ENCODE measurements around the gene SHISA5.

Gene SHISA5

DNA sequence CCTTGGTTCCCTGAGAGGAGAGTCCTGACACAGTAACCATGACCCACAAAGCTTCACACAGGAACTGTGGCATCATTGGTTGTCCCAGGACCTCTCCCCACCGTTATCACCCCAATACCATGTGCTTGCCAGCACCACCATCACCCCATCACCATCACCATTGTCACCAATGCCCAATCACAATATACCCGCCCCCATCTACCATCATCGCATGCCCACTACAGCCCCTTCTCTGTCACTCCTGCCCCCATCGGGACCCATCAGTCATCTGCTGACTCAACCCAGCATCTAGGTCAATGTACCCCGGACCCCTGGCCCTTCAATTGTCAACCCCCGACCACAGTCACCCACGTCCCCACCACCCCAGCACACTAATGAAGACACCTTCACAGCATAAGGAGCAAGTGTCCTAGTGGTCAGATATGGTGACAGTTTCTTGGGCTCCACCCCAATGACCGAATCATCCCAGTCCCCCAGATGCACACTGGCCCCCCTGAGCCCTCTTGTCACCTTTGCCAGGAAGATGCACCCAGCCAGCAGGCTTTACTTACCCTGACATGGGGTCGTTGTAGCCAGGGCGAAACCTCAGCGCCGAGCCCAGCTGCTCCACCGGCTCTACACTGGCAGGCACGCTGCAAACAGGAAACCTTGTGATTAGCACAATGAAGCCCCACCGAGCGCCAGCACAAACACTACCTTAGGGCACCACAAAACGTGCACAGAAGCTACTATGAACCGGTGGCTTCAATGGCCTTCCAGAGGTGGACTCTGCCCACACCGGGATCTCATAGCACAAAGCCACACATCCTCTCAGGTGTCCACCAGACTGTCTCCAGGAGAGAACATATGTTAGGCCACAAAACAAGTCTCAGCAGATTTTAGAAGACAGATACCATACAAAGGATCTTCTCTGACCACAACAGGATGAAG, 25.1 kb downstream of the SHISA5 start:
- in situ Hi-C loops (cut with HindIII; ENCODE audit: low sequenced_read_pairs) = no loop called here

- in situ Hi-C loops (cut with HindIII; ENCODE audit: low sequenced_read_pairs) = no loop called here
Observed at GRCh38 chr3:48477959-48478520, 25.9 kb downstream of the SHISA5 start.

DNA sequence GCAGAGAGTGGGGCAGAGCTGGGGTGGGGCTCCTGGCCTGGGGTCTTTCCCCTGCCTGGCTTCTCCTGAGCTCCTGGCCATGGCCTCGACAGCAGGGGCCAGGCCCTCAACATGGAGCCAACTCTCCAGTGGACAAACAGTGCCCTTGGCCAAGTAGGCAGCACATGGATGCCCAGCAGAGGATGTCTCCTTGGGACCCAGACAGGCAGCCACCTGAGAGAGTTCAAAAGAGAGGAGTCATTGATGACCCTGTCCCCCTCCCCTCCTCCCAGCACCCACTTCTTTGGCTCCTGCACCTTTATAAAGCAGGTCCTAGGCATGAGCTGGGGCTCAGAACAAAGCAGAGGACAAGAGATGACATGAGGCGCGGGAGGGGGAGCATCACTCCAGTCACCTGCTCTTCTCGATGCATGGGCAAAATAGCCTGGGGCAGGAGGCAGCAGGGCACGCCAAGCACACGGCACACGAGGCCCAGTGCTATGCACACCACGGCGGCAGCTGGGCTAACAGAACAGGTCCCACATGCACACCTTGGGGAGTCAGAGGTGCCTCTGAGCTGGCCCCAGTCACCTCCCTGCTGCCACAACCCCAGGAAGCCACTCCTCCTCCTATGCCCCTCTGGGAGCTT, 27.4 kb downstream of the SHISA5 start:
- in situ Hi-C loops (cut with HindIII; ENCODE audit: low sequenced_read_pairs) = no loop called here

- in situ Hi-C loops (cut with HindIII; ENCODE audit: low sequenced_read_pairs) = no loop called here
Observed at GRCh38 chr3:48475188-48475587, 28.8 kb downstream of the SHISA5 start.

DNA sequence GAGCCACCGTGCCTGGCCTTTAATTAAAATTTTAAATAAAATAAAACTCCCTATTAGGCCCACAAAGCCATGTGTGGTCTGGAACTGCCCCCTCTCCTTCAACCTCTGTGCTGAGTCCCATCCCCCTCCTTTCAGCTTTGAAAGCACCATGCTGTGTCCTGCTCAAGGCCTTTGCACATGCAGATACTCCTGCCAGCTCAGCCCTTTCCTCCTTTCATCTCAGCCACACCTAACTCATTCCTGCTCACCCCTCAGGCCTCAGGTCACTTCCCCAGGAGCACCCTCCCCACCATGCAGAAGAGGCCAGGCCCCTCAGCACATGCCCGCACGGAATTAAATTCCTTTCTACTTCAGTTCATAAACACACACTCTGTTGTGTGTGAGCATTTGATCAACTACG, 29.4 kb downstream of the SHISA5 start:
- in situ Hi-C loops (cut with HindIII; ENCODE audit: low sequenced_read_pairs) = loop anchor here (5.0 kb wide), 1 partner anchor 83 kb away; the partner anchor contains the start of gene PFKFB4

GRCh38 chr3:48474031-48474430, 29.9 kb downstream of the SHISA5 start:
- in situ Hi-C loops (cut with HindIII; ENCODE audit: low sequenced_read_pairs) = loop anchor here (5.0 kb wide), 1 partner anchor 83 kb away; the partner anchor contains the start of gene PFKFB4

- in situ Hi-C loops (cut with HindIII; ENCODE audit: low sequenced_read_pairs) = loop anchor here (5.0 kb wide), 1 partner anchor 84 kb away; the partner anchor contains the start of gene PFKFB4
Observed at GRCh38 chr3:48473617-48473952, 30.4 kb downstream of the SHISA5 start.

DNA sequence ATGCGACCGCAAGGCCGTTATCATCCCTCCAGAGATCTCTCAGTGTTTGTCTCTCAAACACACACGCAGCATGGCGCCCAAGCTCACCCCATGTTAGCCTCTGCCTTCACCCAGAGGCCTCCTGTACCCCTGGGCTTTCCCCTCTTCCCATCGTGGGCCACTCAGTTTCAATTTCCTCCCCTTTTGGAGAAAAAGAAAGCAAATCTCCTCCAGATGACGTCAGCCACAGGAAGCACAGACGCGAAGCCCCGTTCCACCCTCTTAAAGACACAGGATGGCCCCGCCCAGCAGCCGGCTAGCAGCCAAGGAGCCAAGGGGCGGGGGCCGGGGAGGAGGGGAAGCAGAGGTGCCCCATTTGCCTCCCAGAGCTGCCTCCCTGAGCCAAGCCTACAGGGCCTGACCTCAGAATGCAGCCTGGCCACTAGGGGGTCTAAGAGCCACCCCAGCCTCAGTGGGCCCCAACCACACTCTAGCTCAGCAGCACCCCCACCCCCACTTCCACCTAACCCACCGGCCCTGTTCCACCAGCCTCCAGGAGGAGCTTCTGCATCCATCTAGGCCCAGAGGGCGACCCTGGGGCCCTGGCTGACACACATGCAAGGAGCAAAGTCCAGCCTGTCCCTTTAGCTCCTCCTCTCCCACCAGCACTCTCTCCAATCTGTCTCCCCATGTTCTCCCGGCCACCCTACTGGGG, 30.9 kb downstream of the SHISA5 start:
- in situ Hi-C loops (cut with HindIII; ENCODE audit: low sequenced_read_pairs) = loop anchor here (5.0 kb wide), 1 partner anchor 84 kb away; the partner anchor contains the start of gene PFKFB4

GRCh38 chr3:48472673-48472922, 31.4 kb downstream of the SHISA5 start:
- in situ Hi-C loops (cut with HindIII; ENCODE audit: low sequenced_read_pairs) = loop anchor here (5.0 kb wide), 1 partner anchor 85 kb away; the partner anchor contains the start of gene PFKFB4

DNA sequence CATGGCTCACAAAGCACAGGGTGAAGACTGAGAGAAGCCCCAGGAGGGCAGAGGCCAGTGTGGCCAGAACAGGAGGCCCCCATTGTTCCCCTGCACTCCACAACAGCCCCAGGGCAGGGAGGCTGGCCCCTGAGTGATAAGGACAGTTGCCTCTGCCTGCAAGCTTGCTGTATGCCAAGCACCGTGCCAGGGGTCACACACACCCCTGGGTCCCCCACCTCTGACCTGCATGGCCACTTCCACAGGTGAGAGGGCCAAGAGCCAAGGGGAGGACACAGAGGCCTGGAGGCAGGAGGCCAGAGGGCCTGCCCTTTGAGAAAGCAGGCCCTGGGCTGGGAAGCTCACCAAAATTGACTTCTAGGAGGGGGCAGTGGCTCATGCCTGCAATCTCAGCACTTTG, 33.7 kb downstream of the SHISA5 start:
- in situ Hi-C loops (cut with HindIII; ENCODE audit: low sequenced_read_pairs) = loop anchor here (5.0 kb wide), 1 partner anchor 87 kb away; the partner anchor contains the start of gene PFKFB4

DNA sequence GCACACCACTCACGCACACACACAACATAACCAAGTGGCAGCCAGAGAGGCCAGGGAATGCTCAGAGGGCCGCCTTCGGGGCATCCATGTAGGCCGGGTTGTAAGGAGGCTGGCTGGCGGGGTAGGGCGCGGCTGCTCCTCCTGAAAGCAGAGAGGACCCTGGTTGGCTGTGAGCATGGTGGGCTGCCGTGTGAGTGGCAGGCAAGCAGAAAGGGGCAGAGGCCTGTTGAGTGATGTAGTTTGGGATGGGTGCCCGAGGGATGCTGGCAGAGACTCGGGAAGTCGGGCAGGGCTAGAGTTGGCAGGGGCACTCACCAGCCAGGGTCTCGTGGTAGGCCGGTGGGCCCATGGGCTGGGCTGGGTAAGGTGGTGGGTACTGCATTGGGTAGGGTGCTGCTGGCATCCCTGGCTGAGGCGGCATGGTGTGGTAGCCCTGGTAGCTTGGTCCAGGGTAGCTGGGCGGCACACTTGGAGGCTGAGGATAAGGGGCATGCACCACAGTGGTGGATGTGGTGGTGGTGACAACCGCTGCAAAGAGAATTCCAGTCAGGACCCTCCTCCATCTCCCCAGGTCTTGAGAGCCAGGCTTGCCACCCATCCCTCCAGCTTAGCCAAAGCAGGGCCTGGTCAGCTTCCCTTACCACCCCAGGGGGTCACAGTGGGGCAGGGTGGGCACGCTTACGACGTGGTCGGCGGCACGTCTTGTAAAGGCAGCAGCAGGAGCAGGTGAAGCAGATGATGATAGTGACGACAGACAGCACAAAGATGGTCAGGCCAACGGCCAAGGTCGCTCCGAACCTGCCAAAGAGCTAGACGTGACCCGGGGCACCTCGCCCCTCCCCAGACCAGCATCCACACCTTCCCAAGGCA, 34.7 kb downstream of the SHISA5 start:
- in situ Hi-C loops (cut with HindIII; ENCODE audit: low sequenced_read_pairs) = no loop called here

DNA sequence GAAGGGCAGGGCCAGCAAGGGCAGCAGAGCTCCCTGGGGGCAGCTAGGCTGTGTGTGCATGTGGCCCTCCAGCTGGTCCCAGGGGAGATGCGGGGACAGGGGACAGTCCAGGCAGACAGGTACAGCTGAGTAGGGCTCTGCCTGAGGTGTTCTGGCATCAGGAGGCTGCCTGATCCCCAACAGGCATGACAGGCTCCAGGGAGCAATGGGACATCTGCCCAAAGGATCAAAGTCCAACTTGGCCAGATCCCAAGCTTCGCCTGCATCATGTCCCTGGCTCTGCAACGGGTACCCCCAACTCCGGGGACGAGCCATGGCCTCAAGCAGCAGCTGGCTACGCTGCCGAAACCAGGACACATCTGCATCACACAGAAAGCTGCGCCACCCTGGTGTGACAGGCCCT, 35.6 kb downstream of the SHISA5 start:
- in situ Hi-C loops (cut with HindIII; ENCODE audit: low sequenced_read_pairs) = no loop called here

- in situ Hi-C loops (cut with HindIII; ENCODE audit: low sequenced_read_pairs) = no loop called here
Observed at GRCh38 chr3:48467473-48468267, 36.3 kb downstream of the SHISA5 start.

DNA sequence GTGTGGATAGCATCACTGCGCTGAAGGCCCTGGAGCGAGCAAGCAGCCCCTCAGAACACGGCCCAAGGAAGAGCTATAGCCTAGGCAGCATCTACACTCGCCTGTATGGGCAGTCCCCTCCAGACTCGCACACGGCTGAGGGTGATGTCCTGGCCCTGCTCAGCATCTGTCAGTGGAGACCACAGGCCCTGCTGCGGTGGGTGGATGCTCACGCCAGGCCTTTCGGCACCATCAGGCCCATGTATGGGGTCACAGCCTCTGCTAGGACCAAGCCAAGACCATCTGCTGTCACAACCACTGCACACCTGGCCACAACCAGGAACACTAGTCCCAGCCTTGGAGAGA, 36.9 kb downstream of the SHISA5 start:
- in situ Hi-C loops (cut with HindIII; ENCODE audit: low sequenced_read_pairs) = no loop called here

GRCh38 chr3:48466386-48467109, 37.4 kb downstream of the SHISA5 start:
- in situ Hi-C loops (cut with HindIII; ENCODE audit: low sequenced_read_pairs) = no loop called here

DNA sequence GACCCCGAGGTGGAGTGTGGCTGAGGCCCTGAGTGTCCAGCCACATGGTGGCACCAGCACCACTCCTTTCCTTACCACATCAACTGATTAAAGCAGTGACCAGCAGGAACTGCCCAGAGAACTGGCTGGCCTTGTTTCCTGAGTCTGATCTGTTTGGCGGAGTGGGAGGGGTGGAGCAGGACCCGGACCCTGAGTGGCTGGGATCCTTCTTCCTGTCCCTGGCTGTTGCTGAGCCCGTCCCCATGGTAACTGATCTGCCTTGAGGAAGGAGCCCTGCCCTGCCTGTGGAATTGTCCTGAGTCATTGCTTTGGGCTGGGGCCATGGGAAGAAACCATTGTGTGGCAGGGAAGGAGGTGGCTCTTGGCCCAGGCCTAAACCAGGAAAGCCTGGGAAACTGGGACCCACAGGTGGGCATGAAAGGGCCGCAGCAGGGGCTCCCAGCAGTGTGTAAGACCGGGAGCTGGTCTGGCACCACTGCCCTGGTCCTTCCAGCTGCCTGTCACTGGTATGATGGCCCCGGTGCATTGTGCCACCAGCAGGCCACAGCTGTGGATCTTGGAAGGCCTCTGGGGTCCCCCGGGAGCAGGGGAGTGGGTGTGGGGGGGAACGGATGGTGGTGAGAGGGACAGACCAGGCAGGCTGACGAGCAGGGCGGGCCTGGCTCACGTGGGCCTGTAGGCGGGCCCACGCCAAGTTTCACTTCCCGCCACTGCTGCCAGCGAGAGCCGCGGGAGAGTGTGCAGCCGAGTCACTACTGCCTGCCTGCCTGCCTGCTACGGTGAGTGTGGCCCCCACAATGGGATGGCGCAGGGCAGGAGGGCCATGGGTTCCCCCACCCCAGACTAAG, 38.2 kb downstream of the SHISA5 start:
- in situ Hi-C loops (cut with HindIII; ENCODE audit: low sequenced_read_pairs) = no loop called here

DNA sequence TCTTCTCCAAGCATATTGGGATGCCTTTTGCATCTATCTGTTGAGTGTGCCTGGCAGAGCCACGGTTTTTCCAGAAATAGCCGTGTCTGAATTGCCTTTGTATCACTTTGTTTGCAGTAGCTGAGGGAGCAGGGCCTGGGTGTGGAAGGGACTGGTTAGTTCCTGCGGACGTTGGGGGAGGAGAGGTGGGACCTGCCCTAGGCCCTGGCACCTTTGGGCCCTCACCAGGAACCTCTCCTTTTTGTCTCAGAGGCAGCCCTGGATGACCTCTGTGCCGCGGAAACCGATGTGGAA, 38.8 kb downstream of the SHISA5 start:
- in situ Hi-C loops (cut with HindIII; ENCODE audit: low sequenced_read_pairs) = no loop called here

- in situ Hi-C loops (cut with HindIII; ENCODE audit: low sequenced_read_pairs) = no loop called here
Observed at GRCh38 chr3:48464713-48465221, 39.2 kb downstream of the SHISA5 start.

All from DLD1 (cell line).